ENCODE results near the gene MAPK6.

DNA sequence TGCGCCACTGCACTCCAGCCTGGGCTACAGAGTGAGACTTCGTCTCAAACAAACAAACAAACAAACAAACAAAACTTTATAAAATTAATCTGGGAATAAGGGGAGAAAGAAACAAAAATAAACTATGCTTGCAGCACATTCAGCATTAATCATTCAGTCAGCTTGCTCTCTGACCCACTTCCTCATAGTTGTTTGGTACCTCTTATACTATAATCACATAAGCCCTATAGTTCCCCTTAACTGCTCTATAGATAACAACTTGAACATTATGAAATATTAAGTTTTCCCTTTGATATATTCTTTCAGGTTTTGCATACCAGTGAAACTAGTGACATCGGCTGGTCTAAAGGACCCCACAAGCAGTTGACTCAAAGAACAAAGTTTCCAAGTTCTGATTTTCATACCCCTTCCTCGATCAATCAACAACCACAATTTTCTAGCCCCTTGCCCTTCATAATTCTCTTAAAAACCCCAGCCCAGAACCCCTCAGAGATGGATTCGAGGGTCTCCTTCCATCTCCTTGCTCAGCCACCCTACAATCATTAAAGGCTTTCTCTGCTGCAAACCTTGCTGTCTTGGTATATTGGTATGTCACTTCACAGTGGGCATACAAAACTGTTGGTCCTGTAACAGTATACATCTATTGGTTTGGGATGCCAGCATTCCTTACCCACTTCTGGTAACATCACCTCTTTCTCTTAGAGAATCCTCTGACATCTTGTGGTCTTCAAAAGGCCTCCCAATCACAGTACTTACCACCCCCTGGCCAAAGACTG lies 67.2 kb downstream of the MAPK6 start:
- TF ChIP-seq, protein P1, sequence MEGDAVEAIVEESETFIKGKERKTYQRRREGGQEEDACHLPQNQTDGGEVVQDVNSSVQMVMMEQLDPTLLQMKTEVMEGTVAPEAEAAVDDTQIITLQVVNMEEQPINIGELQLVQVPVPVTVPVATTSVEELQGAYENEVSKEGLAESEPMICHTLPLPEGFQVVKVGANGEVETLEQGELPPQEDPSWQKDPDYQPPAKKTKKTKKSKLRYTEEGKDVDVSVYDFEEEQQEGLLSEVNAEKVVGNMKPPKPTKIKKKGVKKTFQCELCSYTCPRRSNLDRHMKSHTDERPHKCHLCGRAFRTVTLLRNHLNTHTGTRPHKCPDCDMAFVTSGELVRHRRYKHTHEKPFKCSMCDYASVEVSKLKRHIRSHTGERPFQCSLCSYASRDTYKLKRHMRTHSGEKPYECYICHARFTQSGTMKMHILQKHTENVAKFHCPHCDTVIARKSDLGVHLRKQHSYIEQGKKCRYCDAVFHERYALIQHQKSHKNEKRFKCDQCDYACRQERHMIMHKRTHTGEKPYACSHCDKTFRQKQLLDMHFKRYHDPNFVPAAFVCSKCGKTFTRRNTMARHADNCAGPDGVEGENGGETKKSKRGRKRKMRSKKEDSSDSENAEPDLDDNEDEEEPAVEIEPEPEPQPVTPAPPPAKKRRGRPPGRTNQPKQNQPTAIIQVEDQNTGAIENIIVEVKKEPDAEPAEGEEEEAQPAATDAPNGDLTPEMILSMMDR (IDR thresholded peaks at IDR 0.05 in 2 of 3, conservative IDR thresholded peaks at IDR 0.05 in 1 of 3; ENCODE audit: insufficient read depth in 2 of 3, low read depth in 1 of 3, low read length in 3 of 3) = no peak
- TF ChIP-seq, protein P2, sequence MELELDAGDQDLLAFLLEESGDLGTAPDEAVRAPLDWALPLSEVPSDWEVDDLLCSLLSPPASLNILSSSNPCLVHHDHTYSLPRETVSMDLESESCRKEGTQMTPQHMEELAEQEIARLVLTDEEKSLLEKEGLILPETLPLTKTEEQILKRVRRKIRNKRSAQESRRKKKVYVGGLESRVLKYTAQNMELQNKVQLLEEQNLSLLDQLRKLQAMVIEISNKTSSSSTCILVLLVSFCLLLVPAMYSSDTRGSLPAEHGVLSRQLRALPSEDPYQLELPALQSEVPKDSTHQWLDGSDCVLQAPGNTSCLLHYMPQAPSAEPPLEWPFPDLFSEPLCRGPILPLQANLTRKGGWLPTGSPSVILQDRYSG (tag; conservative IDR thresholded peaks at IDR 0.05; ENCODE audit: low read depth) = no peak
- TF ChIP-seq SRSF1 (IDR thresholded peaks at IDR 0.05; ENCODE audit: low read depth, low read length) (no peak), ELF2 (CRISPR knock-in tag; IDR thresholded peaks at IDR 0.05) (no peak), CHD4 (IDR thresholded peaks at IDR 0.05; ENCODE audit: insufficient read depth, insufficient replicate concordance, low read depth, low read length, poor library complexity, severe bottlenecking) (no peak), KAT8 (IDR thresholded peaks at IDR 0.05; ENCODE audit: low read depth) (no peak), RBM22 (IDR thresholded peaks at IDR 0.05; ENCODE audit: low read depth, low read length, poor library complexity, severe bottlenecking) (no peak), ZNF584 (CRISPR knock-in tag; IDR thresholded peaks at IDR 0.05; ENCODE audit: low read depth) (no peak), ESRRA (IDR thresholded peaks at IDR 0.05; ENCODE audit: borderline replicate concordance, low read depth) (no peak), GABPB2 (CRISPR knock-in tag; conservative IDR thresholded peaks at IDR 0.05) (no peak), STAT5B (CRISPR knock-in tag; IDR thresholded peaks at IDR 0.05) (no peak)

All from K562 (cell line).